Left lobe of liver (tissue), 2 donors: ENCODE data around the gene TP53BP1. TPM values are rescaled to one million over a fixed set of nuclear protein-coding genes. Genes with fewer than 3 reads are reported as not detected.

Source experiments
- ATAC-seq: fragments of 200-7000 bp; cut with Tn5 transposase; one replicate; pipeline ENCODE4 v1.9.1; 2020; ENCODE audit warnings: mild to moderate bottlenecking, moderate library complexity
- DNase-seq: peaks from one replicate; pipeline ENCODE4 v3.0.0-alpha.2; 2020; ENCODE audit warnings: low spot score
- total RNA-seq: library from RNA; stranded (reverse); gene quantifications from one replicate; pipeline ENCODE4 v1.2.1, GENCODE V29; 2021
- donor health status: DM: no; HTN: no; CAD: no; lungs with moderate emphysema.
- donor health status: DM: no; HTN: yes; CAD: no.

TP53BP1 gene
- total RNA-seq, 1 donor from 2014 or later: 5.8 TPM

DNA sequence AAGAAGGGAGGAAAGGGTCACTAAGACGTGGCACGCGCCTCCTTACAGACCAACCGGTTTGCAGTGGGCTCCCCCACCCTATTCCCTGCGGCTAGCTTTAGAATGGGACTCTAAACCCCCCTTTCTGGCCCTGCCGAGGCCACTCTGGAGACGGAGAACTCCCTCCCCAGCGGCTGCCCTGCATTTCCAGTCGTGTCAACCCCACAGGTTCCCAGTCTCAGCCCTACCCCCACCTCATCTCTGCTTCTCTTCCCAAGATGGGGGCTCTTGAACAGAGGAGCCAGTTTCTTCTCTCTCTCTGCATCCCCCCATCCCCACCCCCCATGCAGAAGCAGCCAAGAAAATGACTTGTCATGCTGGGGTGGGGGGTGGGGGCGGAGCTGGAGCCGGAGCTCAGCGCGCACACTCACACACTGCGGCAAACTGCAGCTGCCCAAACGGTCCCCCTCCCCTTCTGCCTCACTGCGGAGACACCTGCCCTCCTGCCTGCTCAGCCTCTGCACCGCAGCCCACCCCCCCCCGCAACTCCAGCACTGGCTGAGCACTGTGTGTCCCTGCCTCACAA is 25.3 kb upstream of the TP53BP1 start:
- no peak for ATAC-seq
- peak; percentile 38 for DNase-seq

- ATAC-seq (no peak), DNase-seq (peak; percentile 40)
Observed at GRCh38 chr15:43517354-43518196, 24.6 kb upstream of the TP53BP1 start, which contains the start of gene MAP1A. MAP1A (plus strand) TSS chr15:43517608; CDS start chr15:43521474, 3,866 bp downstream.

GRCh38 chr15:43516801-43517353 is 23.9 kb upstream of the TP53BP1 start:
- no peak for ATAC-seq
- peak; percentile 19 for DNase-seq

- no peak for ATAC-seq
- no peak for DNase-seq
Observed at GRCh38 chr15:43516185-43516584, 23.2 kb upstream of the TP53BP1 start.

DNA sequence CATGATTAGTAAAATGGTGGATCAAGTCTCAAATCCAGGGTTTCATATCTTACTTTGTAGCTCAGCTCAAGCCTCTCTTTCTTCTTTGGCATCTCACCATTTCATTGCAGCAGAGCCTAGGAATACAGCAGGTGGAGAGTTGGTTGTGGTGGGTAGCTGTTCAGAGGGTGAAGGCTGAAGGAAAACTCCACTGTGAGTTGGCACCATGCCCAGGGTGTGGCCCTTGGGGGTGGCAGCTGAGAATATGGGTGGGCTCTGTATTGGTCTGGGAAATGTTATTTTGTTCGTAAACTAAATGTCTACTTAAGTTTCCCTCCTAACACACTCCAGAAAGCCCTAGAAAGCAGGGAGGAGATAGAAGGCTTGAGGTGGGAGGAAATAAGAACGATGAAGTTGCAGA is 22.8 kb upstream of the TP53BP1 start:
- no peak for DNase-seq

GRCh38 chr15:43514241-43515057 is 21.5 kb upstream of the TP53BP1 start:
- ATAC-seq (no peak), DNase-seq (no peak)

More for the DNA sequence above, 22.8 kb upstream of the TP53BP1 start:
- no peak for ATAC-seq

GRCh38 chr15:43513550-43513949 is 20.6 kb upstream of the TP53BP1 start:
- ATAC-seq (no peak), DNase-seq (no peak)

GRCh38 chr15:43511012-43511885 is 18.3 kb upstream of the TP53BP1 start:
- ATAC-seq (no peak), DNase-seq (no peak)

DNA sequence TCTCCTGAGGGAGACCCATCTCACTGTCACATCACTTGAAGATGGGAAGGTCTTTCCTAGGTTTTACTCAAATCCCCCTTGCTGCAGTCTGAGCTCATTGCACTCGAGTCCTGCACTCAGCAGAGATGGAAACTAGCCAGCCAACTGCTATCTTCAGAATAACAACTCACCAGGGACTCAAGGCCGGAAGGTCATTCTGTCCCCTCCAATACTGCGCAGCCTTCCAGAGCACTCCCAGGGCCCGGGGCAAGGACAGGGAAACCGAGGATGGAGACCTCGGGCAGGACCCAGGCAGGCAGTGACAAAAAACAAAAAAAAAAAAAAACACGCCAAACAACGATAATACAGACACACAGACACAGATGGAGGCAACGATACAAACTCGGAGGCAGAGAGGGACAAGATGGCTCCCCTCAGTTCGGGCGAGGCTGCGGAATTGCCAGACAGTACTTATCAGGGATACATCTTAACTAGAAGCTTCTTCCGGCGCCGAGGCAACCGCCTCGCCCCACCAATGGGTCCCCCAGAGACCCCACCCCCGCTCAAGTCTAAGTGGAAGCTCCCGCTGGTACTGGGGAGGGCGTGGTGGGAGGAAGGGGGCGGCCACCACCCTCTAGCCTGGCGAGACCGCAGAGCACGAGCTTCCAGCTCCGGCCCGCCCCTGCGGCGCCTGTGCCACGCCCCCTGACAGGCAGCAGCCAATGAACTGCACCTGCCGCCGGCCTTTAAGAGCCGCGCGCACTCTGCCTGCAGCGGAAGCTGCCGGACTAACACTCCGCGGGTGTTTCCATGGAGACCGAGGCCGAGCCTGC is 17.4 kb upstream of the TP53BP1 start:
- ATAC-seq: peak; percentile 98
- DNase-seq: peak; percentile 99

- DNase-seq (no peak), ATAC-seq (no peak)
Observed at GRCh38 chr15:43509660-43510199, 16.8 kb upstream of the TP53BP1 start.

DNA sequence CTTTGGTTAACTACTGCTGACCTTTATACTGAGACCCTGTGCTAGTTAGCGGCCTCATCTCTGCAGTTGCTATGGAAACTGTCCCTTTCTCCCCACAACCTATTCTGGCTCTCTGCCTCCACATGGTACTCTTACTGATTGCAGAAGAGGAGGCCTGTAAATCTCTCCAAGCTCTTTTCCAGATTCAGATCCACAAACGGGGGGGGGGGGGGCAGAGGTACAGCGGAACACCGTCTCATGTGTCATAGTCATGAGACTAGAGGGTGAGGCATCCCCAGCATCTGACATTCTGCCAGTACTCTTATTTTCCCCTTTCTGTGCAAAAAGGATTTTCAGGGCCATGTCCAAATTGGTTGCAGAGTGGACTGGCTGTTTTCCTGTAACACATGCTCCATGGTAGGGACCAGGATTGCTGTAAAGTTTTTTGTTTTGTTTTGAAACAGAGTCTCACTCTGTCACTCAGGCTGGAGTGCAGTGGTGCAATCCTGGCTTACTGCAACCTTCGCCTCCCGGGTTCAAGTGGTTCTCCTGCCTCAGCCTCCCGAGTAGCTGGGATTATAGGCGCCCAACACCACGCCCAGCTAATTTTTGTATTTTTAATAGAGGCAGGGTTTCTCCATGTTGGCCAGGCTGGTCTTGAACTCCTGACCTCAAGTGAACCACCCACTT is 16.2 kb upstream of the TP53BP1 start:
- no peak for DNase-seq

DNA sequence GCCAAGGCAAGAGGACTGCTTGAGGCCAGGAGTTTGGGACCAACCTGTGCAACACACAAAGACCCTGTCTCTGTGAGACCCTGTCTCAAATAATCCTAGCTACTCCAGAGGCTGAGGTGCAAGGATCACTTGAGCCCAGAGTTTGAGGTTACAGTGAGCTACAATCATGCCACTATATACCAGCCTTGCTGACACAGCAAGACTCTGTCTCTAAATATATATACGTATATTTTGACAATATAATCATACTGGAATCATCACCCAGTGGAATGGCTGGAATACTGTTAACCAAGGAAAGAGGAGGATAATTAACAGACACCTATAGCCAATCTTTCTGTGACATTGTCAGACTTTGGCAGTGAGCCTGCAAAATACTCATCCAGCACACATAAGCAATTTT is 15.5 kb upstream of the TP53BP1 start:
- no peak for DNase-seq
- no peak for ATAC-seq

More for the DNA sequence above, 16.2 kb upstream of the TP53BP1 start:
- ATAC-seq: no peak

DNA sequence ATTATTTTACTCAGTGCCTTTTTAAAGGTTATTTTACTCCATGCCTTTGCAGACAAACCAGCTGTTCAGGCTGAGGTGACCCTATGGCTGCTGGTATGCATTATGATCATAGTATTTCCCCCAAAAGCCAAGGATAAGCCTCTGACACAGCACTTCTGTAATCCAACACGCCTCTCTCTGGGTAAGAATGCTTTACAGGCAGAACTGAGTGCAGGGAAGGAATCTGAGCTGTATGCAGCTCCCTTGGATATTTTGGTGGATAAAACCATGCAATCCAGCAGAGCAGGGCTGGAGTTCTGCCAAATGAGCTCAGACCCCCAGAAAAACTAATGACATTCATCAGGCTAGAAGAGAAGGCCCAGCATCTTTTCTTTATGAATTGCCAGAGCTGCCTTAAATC is 12.8 kb upstream of the TP53BP1 start:
- ATAC-seq (no peak), DNase-seq (no peak)

GRCh38 chr15:43499635-43500034 is 6.7 kb upstream of the TP53BP1 start:
- ATAC-seq: no peak
- no peak for DNase-seq

DNA sequence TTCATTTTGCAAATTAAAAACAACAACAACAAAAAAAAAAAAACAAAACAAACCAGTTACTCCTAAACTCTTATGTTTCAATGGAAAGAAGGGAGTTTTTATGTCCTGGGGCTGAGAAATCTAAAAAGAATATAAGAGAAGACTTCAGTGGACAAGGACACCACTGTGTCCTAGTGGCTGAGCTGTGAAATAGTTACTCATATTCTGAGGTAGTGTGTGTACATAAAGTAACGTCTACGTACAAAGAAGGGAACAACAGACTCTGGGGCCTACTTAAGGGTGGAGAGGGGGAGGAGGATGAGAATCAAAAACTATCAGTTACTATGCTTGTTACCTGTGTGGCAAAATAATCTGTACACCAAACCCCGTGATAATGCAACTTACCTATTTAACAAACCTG is 6.0 kb upstream of the TP53BP1 start:
- DNase-seq: no peak
- ATAC-seq: no peak

GRCh38 chr15:43493703-43494472 is 932 bp upstream of the TP53BP1 start:
- DNase-seq: no peak
- no peak for ATAC-seq

- ATAC-seq (no peak), DNase-seq (no peak)
Observed at GRCh38 chr15:43492266-43492665, 690 bp downstream of the TP53BP1 start.

GRCh38 chr15:43489191-43489590 is 3.8 kb downstream of the TP53BP1 start:
- DNase-seq (no peak), ATAC-seq (no peak)
